Smooth muscle cell (in vitro differentiated cells): ENCODE data around the gene ATP2C2. TPM values are rescaled to one million over a fixed set of nuclear protein-coding genes. Genes with fewer than 3 reads are reported as not detected.

Experiments
- DNase-seq: peaks from one replicate; lab custom pipeline; 2025; ENCODE audit not compliant: unreplicated experiment; lab: John Stamatoyannopoulos, UW
- H2AFZ ChIP-seq: fragments of 200-600 bp; sonication (generic); 2 replicates; pipeline ENCODE4 v1.6.0; 2016; ENCODE audit warnings: antibody characterized with exemption, low read depth, mild to moderate bottlenecking
- H3F3A ChIP-seq: fragments of 200-600 bp; sonication (generic); 2 replicates; pipeline ENCODE4 v1.6.0; 2017; ENCODE audit warnings: antibody characterized with exemption, low read depth
- H3K27ac ChIP-seq: fragments of 200-600 bp; sonication (generic); 2 replicates; pipeline ENCODE4 v1.5.1; 2016; ENCODE audit warnings: low read depth, mild to moderate bottlenecking
- H3K27me3 ChIP-seq: fragments of 200-600 bp; sonication (generic); 2 replicates; pipeline ENCODE4 v1.6.1; 2016; ENCODE audit warnings: low read depth, mild to moderate bottlenecking
- H3K36me3 ChIP-seq: fragments of 200-600 bp; sonication (generic); 2 replicates; pipeline ENCODE4 v1.5.1; 2016; ENCODE audit warnings: low read depth
- H3K4me1 ChIP-seq: fragments of 200-600 bp; sonication (generic); 2 replicates; pipeline ENCODE4 v1.5.1; 2016; ENCODE audit warnings: low read depth
- H3K4me2 ChIP-seq: fragments of 200-600 bp; sonication (generic); 2 replicates; pipeline ENCODE4 v1.6.0; 2016; ENCODE audit warnings: mild to moderate bottlenecking
- H3K4me3 ChIP-seq: fragments of 200-600 bp; sonication (generic); 2 replicates; pipeline ENCODE4 v1.5.1; 2016; ENCODE audit warnings: mild to moderate bottlenecking
- H3K79me2 ChIP-seq: fragments of 200-600 bp; sonication (generic); 2 replicates; pipeline ENCODE4 v1.6.0; 2016; ENCODE audit warnings: low read depth, mild to moderate bottlenecking
- H3K9ac ChIP-seq: fragments of 200-600 bp; sonication (generic); 2 replicates; pipeline ENCODE4 v1.6.0; 2016; ENCODE audit warnings: low read depth
- H3K9me3 ChIP-seq: fragments of 200-600 bp; sonication (generic); replicated peaks from 2 replicates; pipeline ENCODE4 v1.5.1; 2016; ENCODE audit warnings: low read depth
- H4K20me1 ChIP-seq: fragments of 200-600 bp; sonication (generic); 2 replicates; pipeline ENCODE4 v1.6.0; 2016; ENCODE audit warnings: low read depth
- WGBS: methylation state at CpG from one replicate; pipeline ENCODE4 v1.1.7; 2016; ENCODE audit warnings: low lambda C conversion rate; 5-methylcytosine and 5-hydroxymethylcytosine counted together
- polyA plus RNA-seq: library from polyadenylated mRNA; unstranded; fragments of >200 nt; fragmentation: Nextera tagmentation; extraction: Ambion mirVana; gene quantifications from 2 replicates; pipeline ENCODE4 v1.2.1, GENCODE V29; 2016
- total RNA-seq: library from RNA; depleted of rRNA; stranded (reverse); fragments of >200 nt; gene quantifications from 2 replicates; pipeline ENCODE4 v1.2.3, GENCODE V29; 2014
- TF ChIP-seq, protein P1 (sequence below): fragments of 200-600 bp; sonication (generic); IDR thresholded peaks from 2 replicates; pipeline ENCODE4 v1.5.1; 2017; ENCODE audit warnings: borderline replicate concordance, mild to moderate bottlenecking, antibody characterized with exemption; ENCODE audit not compliant: insufficient read depth, poor library complexity, severe bottlenecking

The ATP2C2 gene
- total and polyA plus RNA-seq, 2 experiments from 2014 or later, result 3.1 to 4.1 TPM

DNA sequence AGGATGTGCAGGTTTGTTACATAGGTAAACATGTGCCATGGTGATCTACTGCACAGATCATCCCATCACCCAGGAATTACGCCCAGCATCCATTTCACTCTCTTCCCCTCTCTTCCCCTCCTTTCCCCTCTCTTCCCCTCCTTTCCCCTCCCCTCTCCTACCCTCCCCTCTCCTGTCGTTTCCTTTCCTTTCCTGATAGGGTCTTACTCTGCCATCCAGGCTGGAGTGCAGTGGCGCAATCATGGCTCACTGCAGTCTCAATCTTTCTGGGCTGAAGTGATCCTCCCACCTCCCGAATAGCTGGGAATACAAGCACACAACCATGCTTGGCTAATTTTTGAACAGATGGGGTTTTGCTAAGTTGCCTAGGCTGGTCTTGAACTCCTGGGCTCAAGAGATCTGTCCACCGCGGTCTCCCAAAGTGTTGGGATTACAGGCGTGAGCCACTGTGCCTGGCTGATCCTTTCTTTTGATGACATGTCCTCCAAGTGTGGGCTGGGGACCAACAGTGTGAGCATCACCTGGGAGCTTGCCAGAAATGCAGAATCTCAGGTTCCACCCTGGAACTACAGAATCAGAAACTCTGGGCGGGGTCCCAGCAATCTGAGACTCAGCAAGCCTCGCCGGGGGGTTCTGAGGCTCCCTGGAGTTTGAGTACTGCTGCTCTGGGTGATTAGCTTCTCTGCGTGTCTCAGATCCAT, 10.8 kb downstream of the ATP2C2 start:
- Histone ChIP-seq H3K4me1 (no peaks in the 10 kb centered on the region), H3K27me3 (no peaks in the 10 kb centered on the region), H3K9me3 (no peaks in the 10 kb centered on the region), H3K4me3 (no peak overlapping the region), H3K36me3 (no peaks in the 10 kb centered on the region), H3K9ac (no peak overlapping the region), H3K27ac (no peak overlapping the region), H3F3A (no peaks in the 10 kb centered on the region), H2AFZ (no peak overlapping the region), H4K20me1 (no peaks in the 10 kb centered on the region), H3K4me2 (no peak overlapping the region), H3K79me2 (no peaks in the 10 kb centered on the region)
- no peak for DNase-seq
- WGBS, result 78% methylated on average over 10 of the region's 11 CpGs
- TF ChIP-seq, protein P1, sequence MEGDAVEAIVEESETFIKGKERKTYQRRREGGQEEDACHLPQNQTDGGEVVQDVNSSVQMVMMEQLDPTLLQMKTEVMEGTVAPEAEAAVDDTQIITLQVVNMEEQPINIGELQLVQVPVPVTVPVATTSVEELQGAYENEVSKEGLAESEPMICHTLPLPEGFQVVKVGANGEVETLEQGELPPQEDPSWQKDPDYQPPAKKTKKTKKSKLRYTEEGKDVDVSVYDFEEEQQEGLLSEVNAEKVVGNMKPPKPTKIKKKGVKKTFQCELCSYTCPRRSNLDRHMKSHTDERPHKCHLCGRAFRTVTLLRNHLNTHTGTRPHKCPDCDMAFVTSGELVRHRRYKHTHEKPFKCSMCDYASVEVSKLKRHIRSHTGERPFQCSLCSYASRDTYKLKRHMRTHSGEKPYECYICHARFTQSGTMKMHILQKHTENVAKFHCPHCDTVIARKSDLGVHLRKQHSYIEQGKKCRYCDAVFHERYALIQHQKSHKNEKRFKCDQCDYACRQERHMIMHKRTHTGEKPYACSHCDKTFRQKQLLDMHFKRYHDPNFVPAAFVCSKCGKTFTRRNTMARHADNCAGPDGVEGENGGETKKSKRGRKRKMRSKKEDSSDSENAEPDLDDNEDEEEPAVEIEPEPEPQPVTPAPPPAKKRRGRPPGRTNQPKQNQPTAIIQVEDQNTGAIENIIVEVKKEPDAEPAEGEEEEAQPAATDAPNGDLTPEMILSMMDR, result no peak

DNA sequence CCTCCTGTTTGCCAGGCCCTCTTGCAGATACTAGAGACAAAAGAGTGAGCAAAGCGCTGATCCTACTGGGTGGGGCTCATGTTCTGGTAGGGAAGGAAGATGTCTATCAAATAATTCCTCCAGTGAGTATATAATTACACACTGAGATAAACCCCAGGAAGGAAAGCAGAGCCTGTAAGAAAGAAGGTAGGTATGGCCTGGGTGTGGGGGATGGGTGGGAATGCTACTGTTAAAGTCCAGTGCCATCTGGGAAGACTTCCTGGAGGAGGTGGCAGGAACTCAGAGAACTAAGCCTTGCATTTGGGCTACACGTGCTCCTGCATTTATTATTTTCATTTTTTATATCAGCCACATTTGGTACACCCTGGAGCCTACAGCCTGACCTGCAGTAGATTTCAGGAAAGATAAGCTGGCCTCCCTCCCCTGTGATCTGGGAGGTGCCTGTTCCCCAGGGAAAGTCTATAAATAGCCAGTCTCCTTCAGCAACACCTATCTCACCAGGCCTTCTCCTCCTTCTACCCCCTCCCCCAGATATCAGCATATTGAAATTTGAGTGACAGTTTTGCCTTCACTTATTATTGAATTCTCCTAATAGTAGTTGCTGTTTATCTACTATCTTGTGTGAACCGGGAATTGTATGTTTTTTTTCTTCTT, 11.5 kb downstream of the ATP2C2 start:
- TF ChIP-seq, protein P1, result no peak
- no peak overlapping the region for H3K27ac ChIP-seq

DNA sequence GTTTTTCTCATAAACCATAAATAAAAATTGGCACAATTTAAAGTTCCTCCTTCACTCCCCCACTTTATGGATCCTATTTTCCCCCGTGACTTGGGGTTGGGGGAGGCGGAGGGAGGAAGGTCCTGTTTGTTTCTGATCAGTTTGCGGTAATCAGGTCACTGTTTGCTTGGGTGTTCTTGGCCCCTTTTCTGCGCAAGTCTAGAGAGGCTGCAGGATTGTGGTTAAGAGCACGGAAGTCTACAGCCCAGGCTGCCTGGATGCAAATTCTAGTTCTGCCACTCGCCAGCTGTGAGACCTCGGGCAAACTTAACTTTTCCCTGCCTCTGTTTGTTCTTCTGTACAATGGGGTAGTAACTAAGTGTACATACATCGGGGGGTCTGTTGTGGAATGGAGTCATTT, 12.1 kb downstream of the ATP2C2 start:
- Histone ChIP-seq H3K79me2 (no peaks in the 10 kb centered on the region), H2AFZ (no peak overlapping the region), H3K4me3 (no peak overlapping the region), H3F3A (no peaks in the 10 kb centered on the region), H3K27ac (no peak overlapping the region), H3K27me3 (no peaks in the 10 kb centered on the region), H3K9ac (no peak overlapping the region), H3K36me3 (no peaks in the 10 kb centered on the region), H3K9me3 (no peaks in the 10 kb centered on the region), H4K20me1 (no peaks in the 10 kb centered on the region), H3K4me2 (no peak overlapping the region), H3K4me1 (no peaks in the 10 kb centered on the region)
- 93% methylated on average over 8 of the region's 8 CpGs for WGBS
- no peak for DNase-seq
- TF ChIP-seq, protein P1, result no peak

More for the DNA sequence above, 11.5 kb downstream of the ATP2C2 start:
- H3K9ac ChIP-seq, result no peak overlapping the region
- H3F3A ChIP-seq, result no peaks in the 10 kb centered on the region
- H4K20me1 ChIP-seq, result no peaks in the 10 kb centered on the region
- H3K4me1 ChIP-seq, result no peaks in the 10 kb centered on the region
- H3K36me3 ChIP-seq, result no peaks in the 10 kb centered on the region
- no peak for DNase-seq
- no peaks in the 10 kb centered on the region for H3K79me2 ChIP-seq
- H3K4me2 ChIP-seq, result no peak overlapping the region
- H3K27me3 ChIP-seq, result no peaks in the 10 kb centered on the region
- no peak overlapping the region for H2AFZ ChIP-seq
- H3K4me3 ChIP-seq, result no peak overlapping the region
- WGBS, result 62% methylated on average over 3 of the region's 3 CpGs
- H3K9me3 ChIP-seq, result no peaks in the 10 kb centered on the region
